COLO668 (cell line): ENCODE measurements around the gene ERBB4.

ENCODE experiments used
- DNase-seq: peaks from one replicate; lab custom pipeline; 2025; ENCODE audit not compliant: unreplicated experiment; lab: John Stamatoyannopoulos, UW

ERBB4 gene

GRCh38 chr2:212367431-212367830 lies 171.2 kb downstream of the ERBB4 start:
- no peak for DNase-seq

- no peak for DNase-seq
Measured at GRCh38 chr2:212364112-212364985, 174.3 kb downstream of the ERBB4 start.

- DNase-seq = no peak
Measured at GRCh38 chr2:212361174-212361756, 177.3 kb downstream of the ERBB4 start.

GRCh38 chr2:212360068-212360460 lies 178.5 kb downstream of the ERBB4 start:
- DNase-seq = no peak

- no peak for DNase-seq
Measured at GRCh38 chr2:212359425-212360067, 179.1 kb downstream of the ERBB4 start.

- DNase-seq = no peak
Measured at GRCh38 chr2:212357606-212358005, 181.0 kb downstream of the ERBB4 start.

GRCh38 chr2:212354382-212354781 lies 184.2 kb downstream of the ERBB4 start:
- no peak for DNase-seq

- DNase-seq = no peak
Measured at GRCh38 chr2:212348501-212348900, 190.1 kb downstream of the ERBB4 start.

- DNase-seq = no peak
Measured at GRCh38 chr2:212346865-212347264, 191.7 kb downstream of the ERBB4 start.

- DNase-seq = no peak
Measured at GRCh38 chr2:212345966-212346365, 192.6 kb downstream of the ERBB4 start.

GRCh38 chr2:212344131-212344530 lies 194.5 kb downstream of the ERBB4 start:
- DNase-seq = no peak

GRCh38 chr2:212343167-212343566 lies 195.4 kb downstream of the ERBB4 start:
- no peak for DNase-seq

GRCh38 chr2:212337486-212338343 lies 200.9 kb downstream of the ERBB4 start:
- no peak for DNase-seq

GRCh38 chr2:212337036-212337435 lies 201.6 kb downstream of the ERBB4 start:
- no peak for DNase-seq

- DNase-seq = no peak
Measured at GRCh38 chr2:212330263-212330662, 208.3 kb downstream of the ERBB4 start.

GRCh38 chr2:212328712-212329496 lies 209.7 kb downstream of the ERBB4 start:
- DNase-seq = no peak

- DNase-seq = no peak
Measured at GRCh38 chr2:212328136-212328535, 210.5 kb downstream of the ERBB4 start.

- no peak for DNase-seq
Measured at GRCh38 chr2:212327171-212327809, 211.3 kb downstream of the ERBB4 start.

- no peak for DNase-seq
Measured at GRCh38 chr2:212318636-212319035, 220.0 kb downstream of the ERBB4 start.

GRCh38 chr2:212314680-212315079 lies 223.9 kb downstream of the ERBB4 start:
- DNase-seq = no peak
